IMR-90 (cell line): ENCODE results near the gene INSYN1. TPM values are rescaled to one million over a fixed set of nuclear protein-coding genes. Genes with fewer than 3 reads are reported as not detected.

Source experiments
- BHLHE40 ChIP-seq: fragments of 150-350 bp; IDR thresholded peaks from 2 replicates; pipeline ENCODE4 v1.6.1; 2016; ENCODE audit warnings: mild to moderate bottlenecking, low read depth, low read length
- FOS ChIP-seq: fragments of 150-350 bp; IDR thresholded peaks from 2 replicates; pipeline ENCODE4 v1.6.1; 2016; ENCODE audit warnings: low read depth, low read length
- MXI1 ChIP-seq: IDR thresholded peaks from 2 replicates; pipeline ENCODE4 v1.6.1; 2012; ENCODE audit warnings: low read depth, mild to moderate bottlenecking, low read length, moderate library complexity, borderline replicate concordance
- RAD21 ChIP-seq: IDR thresholded peaks from 2 replicates; pipeline ENCODE4 v1.6.1; 2012; ENCODE audit warnings: low read length, improper control_type of control experiment
- polyA plus RNA-seq, 3 experiments: library from polyadenylated mRNA; depleted of rRNA; stranded (reverse); fragments of >200 nt; gene quantifications; 2 replicates each; pipeline ENCODE4 v1.2.3, GENCODE V29; 2012; ENCODE audit warnings: low replicate concordance in 1 of 3
- total RNA-seq: library from RNA; depleted of rRNA; stranded (reverse); fragments of >200 nt; gene quantifications from 2 replicates; pipeline ENCODE4 v1.2.3, GENCODE V29; 2012
- TF ChIP-seq, protein P1 (sequence below): conservative IDR thresholded peaks from 2 replicates; pipeline ENCODE4 v1.5.1; 2012; ENCODE audit warnings: mild to moderate bottlenecking, low read depth, low read length, improper control_type of control experiment

The INSYN1 gene
- total and polyA plus RNA-seq, 2 of the 4 experiments (the other 2 are of a cell fraction) = 0.18 to 0.34 TPM

GRCh38 chr15:73695773-73696640 is 57.1 kb downstream of the INSYN1 start (continued):
- TF ChIP-seq, protein P1, sequence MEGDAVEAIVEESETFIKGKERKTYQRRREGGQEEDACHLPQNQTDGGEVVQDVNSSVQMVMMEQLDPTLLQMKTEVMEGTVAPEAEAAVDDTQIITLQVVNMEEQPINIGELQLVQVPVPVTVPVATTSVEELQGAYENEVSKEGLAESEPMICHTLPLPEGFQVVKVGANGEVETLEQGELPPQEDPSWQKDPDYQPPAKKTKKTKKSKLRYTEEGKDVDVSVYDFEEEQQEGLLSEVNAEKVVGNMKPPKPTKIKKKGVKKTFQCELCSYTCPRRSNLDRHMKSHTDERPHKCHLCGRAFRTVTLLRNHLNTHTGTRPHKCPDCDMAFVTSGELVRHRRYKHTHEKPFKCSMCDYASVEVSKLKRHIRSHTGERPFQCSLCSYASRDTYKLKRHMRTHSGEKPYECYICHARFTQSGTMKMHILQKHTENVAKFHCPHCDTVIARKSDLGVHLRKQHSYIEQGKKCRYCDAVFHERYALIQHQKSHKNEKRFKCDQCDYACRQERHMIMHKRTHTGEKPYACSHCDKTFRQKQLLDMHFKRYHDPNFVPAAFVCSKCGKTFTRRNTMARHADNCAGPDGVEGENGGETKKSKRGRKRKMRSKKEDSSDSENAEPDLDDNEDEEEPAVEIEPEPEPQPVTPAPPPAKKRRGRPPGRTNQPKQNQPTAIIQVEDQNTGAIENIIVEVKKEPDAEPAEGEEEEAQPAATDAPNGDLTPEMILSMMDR = no peak
- TF ChIP-seq MXI1 (no peak), BHLHE40 (no peak), FOS (no peak), RAD21 (no peak)
